Measurements from ENCODE around the gene WDR5B. TPM values are rescaled to one million over a fixed set of nuclear protein-coding genes. Genes with fewer than 3 reads are reported as not detected.

Gene WDR5B
- polyA plus RNA-seq, 1 experiment = 2.8 TPM

Small RNAs within 50 kb of the gene (small RNA-seq; reads per million reads assigned to genes)
- not detected for gene AC083798.1 (ENCODE audit: insufficient read length, low read depth, low replicate concordance)

Other genes starting within 250 kb of the WDR5B start
- not detected in 2 replicates for gene CASR, start 232.4 kb downstream of the WDR5B start, polyA plus RNA-seq (2011; rRNA removed)
- gene CSTA, start 90.8 kb downstream of the WDR5B start, polyA plus RNA-seq (2011; rRNA removed) = 0.49 and 0.70 TPM in 2 replicates
- gene MIX23, start 32.8 kb downstream of the WDR5B start, polyA plus RNA-seq (2011; rRNA removed) = 3.7 and 11.9 TPM in 2 replicates
- gene FAM162A, start 31.9 kb downstream of the WDR5B start, polyA plus RNA-seq (2011; rRNA removed) = 23.9 and 50.8 TPM in 2 replicates
- gene KPNA1, start 98.9 kb upstream of the WDR5B start, polyA plus RNA-seq (2011; rRNA removed) = 27.8 and 41.7 TPM in 2 replicates
- 18.2 and 26.9 TPM in 2 replicates for gene PARP9, start 148.2 kb upstream of the WDR5B start, polyA plus RNA-seq (2011; rRNA removed)
- gene DTX3L, start 148.3 kb upstream of the WDR5B start, polyA plus RNA-seq (2011; rRNA removed) = 3.5 and 6.1 TPM in 2 replicates
- 0.05 and 0.09 TPM in 2 replicates for gene PARP15, start 161.6 kb upstream of the WDR5B start, polyA plus RNA-seq (2011; rRNA removed)

All from BJ (cell line).